Measurements from ENCODE around the gene CDK11B. TPM values are rescaled to one million over a fixed set of nuclear protein-coding genes. Genes with fewer than 3 reads are reported as not detected.
A peak's percentile ranks its signal among the peaks of the same experiment; 100 is the strongest.
"Not testable (repeated sequence)": the region's sequence is repeated elsewhere in the genome, so short reads cannot be mapped to it uniquely, and the experiment has no call there.

The CDK11B gene
- total and polyA plus RNA-seq, 9 donors: 12.8 to 34.5 (median 23.9) TPM

DNA sequence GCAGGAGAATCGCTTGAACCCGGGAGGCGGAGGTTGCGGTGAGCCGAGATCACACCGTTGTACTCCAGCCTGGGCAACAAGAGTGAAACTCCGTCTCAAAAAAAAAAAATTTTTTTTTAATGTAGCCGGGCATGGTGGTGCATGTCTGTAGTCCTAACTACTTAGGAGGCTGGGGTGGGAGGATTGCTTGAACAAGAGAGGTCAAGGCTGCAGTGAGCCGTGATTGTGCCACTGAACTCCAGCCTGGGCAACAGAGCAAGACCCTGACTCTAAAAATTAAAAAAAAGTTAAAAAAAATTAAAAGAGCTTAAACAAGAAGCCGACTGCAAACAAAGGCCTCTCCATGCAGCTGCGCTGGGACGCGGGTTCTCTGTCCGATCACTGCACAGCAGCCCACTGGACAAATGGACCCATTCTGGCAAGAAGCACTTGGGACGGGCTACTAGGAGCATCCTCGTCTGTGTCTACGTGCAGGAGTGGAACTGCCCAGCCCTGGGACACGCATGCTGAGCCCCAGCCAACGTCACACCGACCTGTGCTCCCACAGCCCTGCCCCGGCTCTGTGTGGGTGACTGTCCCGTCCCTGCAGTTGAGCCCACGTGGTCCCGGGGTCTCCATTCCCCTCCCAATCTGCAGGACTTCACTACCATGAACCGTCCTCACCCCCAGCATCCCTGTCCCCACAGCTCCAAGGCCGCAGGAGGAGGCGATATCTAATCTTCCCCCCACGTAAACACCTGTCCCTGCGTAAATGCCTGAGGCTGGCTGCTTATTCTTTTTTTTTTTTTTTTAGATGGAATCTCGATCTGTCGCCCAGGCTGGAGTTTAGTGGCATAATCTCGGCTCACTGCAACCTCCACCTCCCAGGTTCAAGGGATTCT, 21.5 kb upstream of the CDK11B start:
- no peak for TF ChIP-seq POLR2A (IDR thresholded peaks at IDR 0.05)
- TF ChIP-seq, protein P1, sequence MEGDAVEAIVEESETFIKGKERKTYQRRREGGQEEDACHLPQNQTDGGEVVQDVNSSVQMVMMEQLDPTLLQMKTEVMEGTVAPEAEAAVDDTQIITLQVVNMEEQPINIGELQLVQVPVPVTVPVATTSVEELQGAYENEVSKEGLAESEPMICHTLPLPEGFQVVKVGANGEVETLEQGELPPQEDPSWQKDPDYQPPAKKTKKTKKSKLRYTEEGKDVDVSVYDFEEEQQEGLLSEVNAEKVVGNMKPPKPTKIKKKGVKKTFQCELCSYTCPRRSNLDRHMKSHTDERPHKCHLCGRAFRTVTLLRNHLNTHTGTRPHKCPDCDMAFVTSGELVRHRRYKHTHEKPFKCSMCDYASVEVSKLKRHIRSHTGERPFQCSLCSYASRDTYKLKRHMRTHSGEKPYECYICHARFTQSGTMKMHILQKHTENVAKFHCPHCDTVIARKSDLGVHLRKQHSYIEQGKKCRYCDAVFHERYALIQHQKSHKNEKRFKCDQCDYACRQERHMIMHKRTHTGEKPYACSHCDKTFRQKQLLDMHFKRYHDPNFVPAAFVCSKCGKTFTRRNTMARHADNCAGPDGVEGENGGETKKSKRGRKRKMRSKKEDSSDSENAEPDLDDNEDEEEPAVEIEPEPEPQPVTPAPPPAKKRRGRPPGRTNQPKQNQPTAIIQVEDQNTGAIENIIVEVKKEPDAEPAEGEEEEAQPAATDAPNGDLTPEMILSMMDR (IDR thresholded peaks at IDR 0.05): no peak
- TF ChIP-seq EP300 (IDR thresholded peaks at IDR 0.05): no peak
- Histone ChIP-seq H3K9me3 (no peaks in the 10 kb centered on the region), H3K27me3 (no peaks in the 10 kb centered on the region), H3K36me3 (no peaks in the 10 kb centered on the region), H3K4me3 (no peak overlapping the region), H3K4me1 (ENCODE audit: insufficient read depth) (peaks cover 9% of the 10 kb centered on the region), H3K27ac (no peak overlapping the region)
- whole genome bisulfite sequencing, 3 donors: 71 to 83% (median 73%) methylated on average over 32 of the region's 32 CpGs
- DNase-seq: peak in 3 of 5 donors; percentile 15 to 30 (median 21)
- intact Hi-C loops (cut with DNase I): no loop called here

DNA sequence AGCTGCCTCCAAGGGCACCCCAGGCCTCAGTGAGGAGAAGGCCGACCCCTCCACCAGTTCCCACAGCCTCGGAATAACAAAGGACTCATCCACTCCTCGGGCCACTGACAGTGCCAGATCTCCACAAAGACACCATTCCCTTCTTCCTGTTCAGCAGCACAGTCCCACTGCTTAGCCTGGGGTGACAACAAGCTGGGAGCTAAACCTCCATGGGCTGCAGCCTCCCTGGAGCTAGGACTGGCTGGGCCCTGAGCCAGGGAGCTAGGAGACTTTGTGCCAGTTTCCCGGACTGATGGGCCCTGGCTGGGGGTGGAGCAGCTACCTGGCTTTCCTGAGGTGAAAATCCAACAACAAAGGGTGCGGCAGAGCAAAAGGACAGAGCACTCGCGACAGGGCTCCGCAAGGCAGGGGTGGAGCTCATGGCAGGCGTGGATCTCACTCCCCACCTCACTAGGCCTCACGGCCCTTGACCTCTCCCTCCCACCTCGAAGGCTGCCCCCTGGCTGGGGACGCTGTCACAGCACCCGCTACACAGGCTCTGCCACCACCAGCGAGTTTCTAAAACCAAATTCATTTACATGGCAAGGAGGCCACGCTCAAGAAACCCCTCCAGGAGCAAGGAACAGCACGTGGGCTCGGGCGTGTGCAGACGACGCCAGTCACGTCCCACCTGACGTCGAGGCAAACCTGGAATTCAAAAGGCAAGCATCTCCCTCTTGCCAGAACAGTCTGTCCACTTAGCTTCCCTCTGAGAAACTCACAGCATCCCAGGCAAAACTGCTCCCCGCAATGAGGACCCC, 20.0 kb upstream of the CDK11B start:
- Histone ChIP-seq H3K4me1 (ENCODE audit: insufficient read depth) (peaks cover 6% of the 10 kb centered on the region), H3K27ac (no peak overlapping the region), H3K36me3 (no peaks in the 10 kb centered on the region), H3K27me3 (no peaks in the 10 kb centered on the region), H3K9me3 (no peaks in the 10 kb centered on the region), H3K4me3 (no peak overlapping the region)
- TF ChIP-seq EP300 (IDR thresholded peaks at IDR 0.05) (no peak), POLR2A (IDR thresholded peaks at IDR 0.05) (no peak)
- TF ChIP-seq, protein P1 (IDR thresholded peaks at IDR 0.05): no peak
- intact Hi-C loops (cut with DNase I): no loop called here
- WGBS, 3 donors: 70 to 79% (median 75%) methylated on average over 24 of the region's 24 CpGs
- DNase-seq: peak in 2 of 5 donors; percentile 32 to 33

DNA sequence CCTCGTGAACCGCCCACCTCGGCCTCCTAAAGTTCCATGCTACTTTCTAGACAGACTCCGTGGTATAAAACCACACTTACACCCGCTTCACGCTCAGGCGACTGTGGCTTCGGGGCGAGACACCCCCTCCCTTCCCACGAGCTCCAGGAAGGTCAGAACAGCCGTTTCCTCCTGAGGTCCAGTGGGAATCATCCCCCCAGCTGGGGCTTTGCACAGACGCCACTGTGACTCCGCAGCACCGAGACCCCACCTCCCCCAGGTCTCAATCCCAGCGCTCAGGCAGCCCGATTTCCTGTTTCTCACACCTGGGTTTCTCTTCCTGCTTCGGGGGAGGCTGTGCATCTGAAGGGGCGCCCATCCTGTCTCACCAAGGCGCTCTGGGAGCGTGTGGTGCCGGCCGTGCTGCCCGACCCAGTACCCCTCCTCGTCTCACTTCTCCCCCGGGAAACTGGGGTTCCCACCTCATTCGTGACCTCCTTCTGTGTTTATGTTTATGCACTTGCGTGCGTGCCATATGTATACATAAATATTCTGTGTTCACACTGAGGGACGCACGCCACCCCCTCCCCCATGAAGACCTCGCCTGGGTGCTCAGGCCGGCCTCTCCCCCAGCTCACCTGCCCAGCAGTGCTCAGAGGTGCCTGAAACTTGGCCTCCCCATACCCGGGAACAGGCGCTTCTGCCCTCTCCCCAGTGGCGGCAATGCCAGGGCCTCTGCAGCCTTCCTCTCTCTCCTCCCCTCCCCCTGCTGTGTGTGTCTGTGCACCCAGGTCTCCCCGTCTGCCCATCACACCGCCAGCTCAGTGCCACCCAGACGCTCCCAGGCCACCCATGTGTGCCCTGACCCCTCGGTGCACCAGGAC, 19.1 kb upstream of the CDK11B start:
- peak in 2 of 5 donors; percentile 15 to 27 for DNase-seq
- Histone ChIP-seq H3K27me3 (no peaks in the 10 kb centered on the region), H3K4me3 (no peak overlapping the region), H3K27ac (no peak overlapping the region), H3K36me3 (no peaks in the 10 kb centered on the region), H3K4me1 (ENCODE audit: insufficient read depth) (peaks cover 6% of the 10 kb centered on the region), H3K9me3 (no peaks in the 10 kb centered on the region)
- WGBS, 3 donors: 80 to 84% (median 83%) methylated on average over 39 of the region's 39 CpGs
- TF ChIP-seq, protein P1 (IDR thresholded peaks at IDR 0.05): no peak
- TF ChIP-seq EP300 (IDR thresholded peaks at IDR 0.05): no peak
- no peak for TF ChIP-seq POLR2A (IDR thresholded peaks at IDR 0.05)
- intact Hi-C loops (cut with DNase I): no loop called here

DNA sequence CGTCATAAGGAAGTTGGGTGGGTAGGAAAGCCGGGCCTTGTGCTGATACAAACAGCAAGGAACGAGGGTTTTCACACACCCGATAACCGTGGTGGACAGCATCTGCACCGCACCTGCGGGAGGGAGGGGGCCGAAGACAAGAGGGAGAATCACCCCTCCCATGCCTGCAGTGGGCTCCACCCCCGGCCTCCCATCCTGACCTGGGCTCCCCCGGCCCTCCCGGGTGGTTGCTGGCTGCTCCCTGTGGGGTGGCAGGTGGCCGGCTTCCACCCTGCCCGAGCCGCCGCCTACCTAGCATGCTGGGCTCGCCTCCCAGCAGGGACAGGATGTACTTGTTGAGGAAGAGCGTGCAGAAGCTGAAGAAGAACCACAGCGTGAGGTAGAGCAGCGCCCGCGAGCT, 17.3 kb upstream of the CDK11B start:
- intact Hi-C loops (cut with DNase I); H3K27me3 ChIP-seq; H3K4me3 ChIP-seq; H3K9me3 ChIP-seq; H3K36me3 ChIP-seq; H3K27ac ChIP-seq; H3K4me1 ChIP-seq (ENCODE audit: insufficient read depth): not testable (repeated sequence)
- WGBS, 3 donors: 69 to 79% methylated on average over 9 to 12 of the region's 21 CpGs; no CpG with 5 or more reads in 1 of the 3 donors
- peak in 1 of 5 donors; percentile 1 for DNase-seq

DNA sequence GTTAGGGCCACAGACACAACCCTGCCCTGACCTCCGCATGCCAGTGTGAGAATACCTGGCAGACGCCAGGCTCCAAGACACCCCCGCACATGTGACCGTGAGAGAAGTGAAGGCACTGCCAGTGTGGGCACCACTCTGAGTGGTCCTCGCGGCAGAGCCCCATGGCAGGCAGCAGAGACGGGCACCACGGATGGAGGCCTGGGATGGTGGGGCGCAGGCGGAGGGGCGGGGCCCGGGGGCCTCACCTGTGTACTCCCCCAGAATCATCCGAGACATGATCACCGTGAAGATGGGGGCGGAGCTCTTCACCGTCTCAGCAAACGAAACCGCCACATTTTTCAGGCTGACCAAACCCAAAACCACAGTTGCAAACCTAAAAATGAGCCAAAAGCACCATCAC, 16.4 kb upstream of the CDK11B start:
- H3K27me3 ChIP-seq; H3K4me1 ChIP-seq (ENCODE audit: insufficient read depth); H3K4me3 ChIP-seq; H3K27ac ChIP-seq; H3K9me3 ChIP-seq; intact Hi-C loops (cut with DNase I); H3K36me3 ChIP-seq: not testable (repeated sequence)
- peak in 1 of 5 donors; percentile 4 for DNase-seq
- WGBS, 3 donors: 86 to 94% methylated on average over 16 to 17 of the region's 18 CpGs; no CpG with 5 or more reads in 1 of the 3 donors

DNA sequence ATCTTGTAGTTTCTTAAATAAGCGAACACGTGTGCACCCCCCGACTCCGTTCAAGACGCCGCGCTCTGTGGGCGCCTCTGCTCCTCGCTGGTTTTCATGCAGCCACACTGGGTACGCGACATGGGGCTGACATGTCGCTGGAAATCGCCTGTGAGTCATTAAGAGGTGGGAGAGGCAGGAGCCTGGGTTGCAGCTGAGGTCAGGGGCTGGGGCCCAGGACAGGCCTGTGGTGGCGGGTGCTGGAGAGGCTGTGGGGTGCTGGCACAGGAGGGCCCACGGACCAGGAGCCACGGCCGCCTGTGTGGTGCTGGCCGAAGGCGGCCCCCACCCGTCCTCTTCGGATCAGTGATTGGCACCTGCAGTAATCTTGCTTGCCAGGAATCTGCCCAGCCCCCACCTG, 16.0 kb upstream of the CDK11B start:
- H3K4me3 ChIP-seq; H3K36me3 ChIP-seq; H3K4me1 ChIP-seq (ENCODE audit: insufficient read depth); H3K9me3 ChIP-seq; H3K27ac ChIP-seq; H3K27me3 ChIP-seq; intact Hi-C loops (cut with DNase I): not testable (repeated sequence)
- 79 to 95% (median 84%) methylated on average over 18 to 21 of the region's 21 CpGs for WGBS, 3 donors
- peak in 1 of 5 donors; percentile 25 for DNase-seq

All from ovary (tissue), 9 donors.